Neuron (in vitro differentiated cells): ENCODE data around the gene EPB41L2.

Experiments
- H2AFZ ChIP-seq: one replicate; pipeline ENCODE4 v1.6.1; 2013; ENCODE audit warnings: low read depth, mild to moderate bottlenecking, inconsistent platforms, low read length, moderate library complexity
- H3K27me3 ChIP-seq: one replicate; pipeline ENCODE4 v1.6.1; 2013; ENCODE audit warnings: low read length; ENCODE audit not compliant: insufficient read depth
- H3K36me3 ChIP-seq: one replicate; pipeline ENCODE4 v1.6.1; 2013; ENCODE audit warnings: low read length; ENCODE audit not compliant: insufficient read depth
- H3K4me1 ChIP-seq: one replicate; pipeline ENCODE4 v1.6.1; 2013; ENCODE audit warnings: low read length; ENCODE audit not compliant: insufficient read depth
- H3K4me3 ChIP-seq: 2 replicates; pipeline ENCODE4 v1.5.1; 2013; ENCODE audit warnings: mild to moderate bottlenecking, low read length, moderate library complexity
- H3K9me3 ChIP-seq: one replicate; pipeline ENCODE4 v1.6.1; 2013; ENCODE audit warnings: low read length

The EPB41L2 gene

DNA sequence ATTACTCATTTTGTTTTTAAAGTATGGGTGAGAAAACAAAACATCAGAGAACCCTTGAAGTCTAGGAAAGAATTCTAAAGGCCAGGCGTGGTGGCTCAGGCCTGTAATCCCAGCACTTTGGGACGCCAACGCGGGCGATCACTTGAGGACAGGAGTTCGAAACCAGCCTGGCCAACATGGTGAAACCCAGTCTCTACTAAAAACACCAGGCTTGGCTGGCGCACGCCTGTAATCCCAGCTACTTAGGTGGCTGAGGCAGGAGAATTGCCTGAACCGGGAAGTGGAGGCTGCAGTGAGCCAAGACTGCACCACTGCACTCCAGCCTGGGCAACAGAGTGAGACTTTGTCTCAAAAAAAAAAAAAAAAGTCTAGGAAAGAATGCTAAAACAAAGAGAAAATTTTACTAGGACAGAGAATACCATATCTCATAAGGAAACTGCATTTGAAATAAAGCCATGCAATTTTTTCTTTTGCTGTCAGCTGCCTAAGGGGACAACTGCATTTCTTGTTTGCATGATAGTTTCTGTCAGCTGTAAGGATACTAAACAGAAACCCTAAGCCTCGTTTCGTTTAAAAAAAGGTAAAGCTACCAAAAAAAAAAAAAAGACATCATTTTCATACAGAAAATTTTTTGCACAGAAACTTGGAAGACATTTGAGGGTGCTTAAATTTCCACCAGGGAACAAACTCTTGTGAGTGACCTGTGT, 203.7 kb downstream of the EPB41L2 start:
- H3K27me3 ChIP-seq, result no peaks in the 10 kb centered on the region
- peaks cover 7% of the 10 kb centered on the region for H3K36me3 ChIP-seq
- no peaks in the 10 kb centered on the region for H3K9me3 ChIP-seq
- peaks cover 1% of the 10 kb centered on the region for H3K4me1 ChIP-seq
- H2AFZ ChIP-seq, result no peak overlapping the region
- no peak overlapping the region for H3K4me3 ChIP-seq

DNA sequence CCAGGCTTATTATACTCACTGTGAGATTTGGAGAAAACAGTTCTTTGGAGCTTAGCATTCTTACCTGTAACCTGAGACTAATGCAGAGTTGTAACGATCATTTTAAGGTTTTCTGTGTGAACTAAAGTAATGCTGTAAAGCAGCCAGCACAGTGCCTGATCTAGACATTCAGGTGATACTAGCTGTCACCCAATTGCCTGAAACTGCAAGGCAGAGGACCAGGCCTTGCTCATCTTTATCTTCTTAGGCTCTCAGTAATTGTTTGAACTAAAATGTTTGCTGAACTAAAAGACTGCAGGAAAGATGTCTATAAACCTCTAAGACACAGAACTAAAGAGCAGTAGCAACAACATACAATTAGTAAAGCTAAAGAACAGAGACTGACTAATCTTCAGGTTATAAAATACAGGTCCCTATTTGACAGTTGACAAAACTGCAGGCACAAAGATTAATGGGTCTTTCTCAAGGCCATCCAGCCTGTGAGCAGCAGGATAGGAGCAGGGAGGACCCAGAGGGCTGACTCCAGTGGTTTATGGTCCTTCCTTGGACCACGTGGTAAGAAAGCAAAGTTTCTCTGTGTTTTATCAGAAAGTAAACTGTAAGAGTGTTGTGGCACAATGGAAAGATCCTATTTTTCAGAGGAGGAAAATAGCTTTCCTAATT, 204.4 kb downstream of the EPB41L2 start:
- no peaks in the 10 kb centered on the region for H3K9me3 ChIP-seq
- H2AFZ ChIP-seq, result no peak overlapping the region
- peaks cover 6% of the 10 kb centered on the region for H3K36me3 ChIP-seq
- peaks cover 8% of the 10 kb centered on the region for H3K4me1 ChIP-seq
- H3K4me3 ChIP-seq, result no peak overlapping the region
- H3K27me3 ChIP-seq, result no peaks in the 10 kb centered on the region

DNA sequence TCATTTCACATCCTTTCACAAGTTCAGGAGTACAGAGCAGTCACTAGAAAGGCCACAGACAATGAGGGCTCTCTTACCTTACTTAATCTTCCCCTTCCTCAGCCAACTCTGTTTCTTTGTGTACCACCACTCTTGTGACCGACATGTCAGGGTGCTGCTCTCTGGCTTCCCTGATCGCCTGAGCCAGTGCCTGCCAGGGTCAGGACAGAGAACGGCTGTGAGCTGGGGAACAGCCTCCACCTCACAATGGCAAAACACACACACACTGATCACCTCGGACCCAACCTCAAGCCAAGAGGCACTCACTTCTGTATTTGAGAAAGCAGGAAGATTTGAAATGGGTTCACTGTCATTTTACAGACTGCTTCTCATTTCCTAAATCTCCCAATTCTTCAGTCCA, 205.0 kb downstream of the EPB41L2 start:
- Histone ChIP-seq H2AFZ (no peak overlapping the region), H3K4me3 (no peak overlapping the region), H3K36me3 (peaks cover under 1% of the 10 kb centered on the region), H3K9me3 (no peaks in the 10 kb centered on the region), H3K4me1 (peaks cover 14% of the 10 kb centered on the region), H3K27me3 (no peaks in the 10 kb centered on the region)

DNA sequence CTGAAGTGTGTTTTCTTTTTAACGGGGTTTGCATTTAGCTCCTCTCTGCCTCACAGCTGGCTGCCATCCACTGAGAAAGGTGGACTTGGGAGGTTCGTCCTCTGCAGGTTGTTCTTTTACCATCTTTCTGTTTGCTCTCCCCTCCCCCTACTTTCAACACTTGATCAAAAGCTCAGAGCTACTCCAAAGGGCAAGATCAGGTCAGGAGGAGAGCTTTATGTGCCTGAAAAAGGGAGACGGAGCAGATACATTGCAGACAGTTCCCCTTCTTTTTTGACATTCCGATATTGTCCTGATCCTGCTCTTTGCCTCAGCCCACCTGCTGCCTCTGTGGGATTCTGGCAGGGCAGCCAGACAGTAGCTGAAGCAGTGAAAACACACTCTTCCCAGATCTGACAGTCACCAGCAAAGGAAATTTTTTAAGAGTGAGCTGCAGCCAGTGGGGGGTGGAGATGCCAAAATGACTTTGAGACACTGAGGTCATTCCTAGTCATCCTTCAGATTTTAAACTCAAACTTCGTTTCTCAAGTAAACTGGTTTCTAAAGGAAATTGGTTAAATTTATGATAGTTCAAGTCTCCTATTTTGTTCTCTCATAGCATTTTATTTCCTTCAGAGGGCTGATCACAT, 209.4 kb downstream of the EPB41L2 start:
- Histone ChIP-seq H3K9me3 (no peaks in the 10 kb centered on the region), H3K27me3 (no peaks in the 10 kb centered on the region), H3K4me1 (peaks cover 34% of the 10 kb centered on the region), H2AFZ (no peak overlapping the region), H3K4me3 (no peak overlapping the region), H3K36me3 (no peaks in the 10 kb centered on the region)

DNA sequence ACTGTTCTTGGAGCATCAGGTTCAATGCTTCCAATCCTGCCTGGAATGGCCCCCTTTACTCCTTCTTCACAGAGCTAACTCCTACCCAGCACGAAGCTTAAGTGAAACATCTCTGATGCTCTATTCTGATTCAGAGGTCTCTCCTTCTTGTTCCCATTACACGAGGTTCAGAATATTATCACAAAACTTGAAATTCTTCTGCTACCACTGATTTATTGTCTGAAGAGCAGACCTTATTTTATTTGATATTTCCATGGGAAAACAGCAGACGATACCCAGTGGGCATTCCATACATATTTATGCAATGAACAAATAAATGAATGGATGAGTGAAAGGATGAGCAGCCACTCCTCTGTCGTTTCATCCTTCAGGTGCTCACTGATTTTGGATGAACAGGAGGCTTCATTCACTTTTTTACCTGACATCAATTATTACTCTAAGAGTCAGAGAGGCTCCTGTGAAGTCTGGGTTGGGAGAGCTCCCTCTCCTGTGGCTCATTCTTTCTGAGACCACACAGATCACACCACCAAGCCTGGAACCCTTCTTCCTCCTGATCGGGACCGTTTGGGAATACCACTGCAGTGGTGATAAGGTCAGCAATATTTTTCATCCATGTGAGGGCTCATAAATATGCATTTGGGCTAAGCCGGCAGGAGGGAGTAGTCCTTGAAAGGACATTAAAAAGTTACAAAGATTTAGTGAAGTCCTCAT, 210.0 kb downstream of the EPB41L2 start:
- Histone ChIP-seq H3K27me3 (no peaks in the 10 kb centered on the region), H3K4me3 (no peak overlapping the region), H3K4me1 (peaks cover 34% of the 10 kb centered on the region), H2AFZ (no peak overlapping the region), H3K36me3 (no peaks in the 10 kb centered on the region), H3K9me3 (no peaks in the 10 kb centered on the region)

- no peak overlapping the region for H3K4me3 ChIP-seq
- H3K27me3 ChIP-seq, result no peaks in the 10 kb centered on the region
- no peaks in the 10 kb centered on the region for H3K36me3 ChIP-seq
- no peak overlapping the region for H2AFZ ChIP-seq
- no peaks in the 10 kb centered on the region for H3K9me3 ChIP-seq
- H3K4me1 ChIP-seq, result peaks cover 34% of the 10 kb centered on the region
Observed at GRCh38 chr6:130851026-130851425, 212.0 kb downstream of the EPB41L2 start.

GRCh38 chr6:130849594-130849993, 213.5 kb downstream of the EPB41L2 start:
- Histone ChIP-seq H3K9me3 (no peaks in the 10 kb centered on the region), H3K27me3 (no peaks in the 10 kb centered on the region), H3K4me3 (no peak overlapping the region), H2AFZ (no peak overlapping the region), H3K4me1 (peaks cover 34% of the 10 kb centered on the region), H3K36me3 (no peaks in the 10 kb centered on the region)

- no peaks in the 10 kb centered on the region for H3K9me3 ChIP-seq
- H3K4me1 ChIP-seq, result peaks cover 29% of the 10 kb centered on the region
- H2AFZ ChIP-seq, result no peak overlapping the region
- no peaks in the 10 kb centered on the region for H3K27me3 ChIP-seq
- no peak overlapping the region for H3K4me3 ChIP-seq
- no peaks in the 10 kb centered on the region for H3K36me3 ChIP-seq
Observed at GRCh38 chr6:130848945-130849344, 214.1 kb downstream of the EPB41L2 start.

- Histone ChIP-seq H3K4me3 (no peak overlapping the region), H3K27me3 (no peaks in the 10 kb centered on the region), H3K4me1 (peaks cover 13% of the 10 kb centered on the region), H3K36me3 (no peaks in the 10 kb centered on the region), H3K9me3 (no peaks in the 10 kb centered on the region), H2AFZ (no peak overlapping the region)
Observed at GRCh38 chr6:130847001-130847910, 215.8 kb downstream of the EPB41L2 start.

DNA sequence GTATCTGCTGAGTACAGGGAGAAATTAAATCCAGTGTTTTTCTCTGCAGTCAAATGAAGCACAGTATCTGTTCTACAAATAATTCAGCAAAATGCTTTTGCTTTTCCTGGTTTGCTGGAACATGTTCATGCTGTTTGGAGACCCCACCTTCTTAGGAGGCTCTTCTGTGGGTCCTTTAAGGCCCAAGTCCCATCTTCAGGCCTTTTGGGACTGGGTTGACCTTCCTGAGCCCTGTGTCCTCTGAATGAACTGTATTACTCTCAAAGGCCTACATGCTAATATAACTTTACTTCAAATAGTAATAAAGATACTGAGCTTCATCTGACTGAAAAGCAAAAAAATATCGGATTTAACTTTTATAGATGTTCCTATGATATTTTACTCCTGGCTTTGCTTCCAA, 216.5 kb downstream of the EPB41L2 start:
- Histone ChIP-seq H3K9me3 (no peaks in the 10 kb centered on the region), H3K27me3 (no peaks in the 10 kb centered on the region), H3K4me1 (peaks cover 5% of the 10 kb centered on the region), H2AFZ (no peak overlapping the region), H3K4me3 (no peak overlapping the region), H3K36me3 (no peaks in the 10 kb centered on the region)

DNA sequence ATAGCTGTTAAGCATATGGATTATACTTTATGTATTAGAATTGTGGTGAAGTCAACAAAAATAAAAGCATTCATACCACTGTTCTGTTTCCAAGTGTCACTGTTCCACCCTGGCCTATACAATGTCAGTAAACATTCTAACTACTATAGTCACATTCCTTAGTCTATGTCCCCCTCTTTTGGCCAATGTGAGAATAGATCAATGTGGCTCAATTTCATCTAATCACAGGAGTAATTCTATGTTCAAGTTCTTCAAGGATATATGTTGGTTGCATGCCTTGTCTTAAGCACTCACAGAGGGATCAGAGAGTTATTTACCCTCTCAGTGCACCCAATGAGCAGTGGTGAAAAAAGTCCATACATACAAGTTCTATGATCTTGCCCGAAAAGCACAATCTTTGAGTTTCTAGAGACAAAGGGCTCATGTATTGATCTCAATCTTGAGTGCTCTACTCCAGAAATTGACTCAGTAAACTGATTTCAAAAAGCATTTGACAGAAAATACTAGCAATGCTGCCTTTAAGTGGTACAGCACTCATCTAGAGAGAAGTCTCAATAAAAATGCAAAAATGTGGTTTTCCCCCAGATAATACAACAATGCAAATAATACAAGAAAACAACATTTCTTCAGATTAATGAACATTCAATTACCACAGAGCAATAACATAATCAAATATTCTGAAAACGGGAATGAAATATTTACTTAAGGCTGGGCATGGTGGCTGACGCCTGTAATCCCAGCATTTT, 219.3 kb downstream of the EPB41L2 start:
- Histone ChIP-seq H3K4me3 (no peak overlapping the region), H3K9me3 (no peaks in the 10 kb centered on the region), H3K4me1 (no peaks in the 10 kb centered on the region), H2AFZ (no peak overlapping the region), H3K27me3 (no peaks in the 10 kb centered on the region), H3K36me3 (no peaks in the 10 kb centered on the region)
